Breast epithelium (tissue), 4 donors: ENCODE results near the gene PCP4L1. TPM values are rescaled to one million over a fixed set of nuclear protein-coding genes. Genes with fewer than 3 reads are reported as not detected.

Source experiments
- DNase-seq, 2 donors: peaks; one replicate each; pipeline ENCODE4 v3.0.0-alpha.2; 2019; ENCODE audit warnings: low spot score in 2 of 2
- H3K27ac ChIP-seq, 2 donors: fragments of 200-600 bp; sonication (generic) in 1 of 2; one replicate each; pipeline ENCODE4 v1.5.1; 2016 to 2019; ENCODE audit warnings: mild to moderate bottlenecking in 1 of 2
- H3K27me3 ChIP-seq, 2 donors: fragments of 200-600 bp; sonication (generic) in 1 of 2; one replicate each; pipeline versions ENCODE4 v1.5.1 to v1.6.0; 2017 to 2019; ENCODE audit warnings: control low read depth in 1 of 2, mild to moderate bottlenecking in 1 of 2
- H3K36me3 ChIP-seq: fragments of 200-600 bp; one replicate; pipeline ENCODE4 v1.5.1; 2019
- H3K4me1 ChIP-seq, 2 donors: fragments of 200-600 bp; sonication (generic); one replicate each; pipeline ENCODE4 v1.5.1; 2016 to 2019; ENCODE audit warnings: control low read depth in 1 of 2
- H3K4me3 ChIP-seq, 3 donors: fragments of 200-600 bp; sonication (generic); 1 replicate in 2 of 3; 2 replicates in 1 of 3; pipeline ENCODE4 v1.5.1; 2016 to 2019; ENCODE audit warnings: mild to moderate bottlenecking in 3 of 3, moderate library complexity in 2 of 3
- H3K9me3 ChIP-seq, 2 donors: fragments of 200-600 bp; sonication (generic) in 1 of 2; one replicate each; pipeline ENCODE4 v1.5.1; 2016 to 2019; ENCODE audit warnings: control low read depth in 1 of 2
- CTCF ChIP-seq, 3 donors: fragments of 450-650 bp; IDR thresholded peaks; one replicate each; pipeline ENCODE4 v1.5.1; 2016 to 2017; ENCODE audit warnings: antibody characterized with exemption in 3 of 3, mild to moderate bottlenecking in 3 of 3, moderate library complexity in 3 of 3
- POLR2A ChIP-seq: fragments of 450-650 bp; IDR thresholded peaks from one replicate; pipeline ENCODE4 v1.6.1; 2016; ENCODE audit warnings: antibody characterized with exemption, mild to moderate bottlenecking, moderate library complexity
- POLR2AphosphoS5 ChIP-seq, 3 donors: sonication (generic); formaldehyde crosslinking; IDR thresholded peaks; one replicate each; pipeline ENCODE4 v1.6.1; 2017; ENCODE audit warnings: antibody characterized with exemption in 3 of 3
- intact Hi-C: fragments of 100-400 bp; cut with DNase I; formaldehyde crosslinking; loops from one replicate; pipeline ENCODE4 v1.15.1; 2023; ENCODE audit warnings: low total_unique reads
- total RNA-seq, 3 donors: library from RNA; depleted of rRNA; stranded (reverse); fragments of >200 nt; gene quantifications; one replicate each; pipeline ENCODE4 v1.1.0, GENCODE V29; 2016

Gene PCP4L1
- total RNA-seq, 3 donors from 2014 or later, result 0.32 to 2.0 (median 0.73) TPM

- intact Hi-C loops, result loop anchor here (10.0 kb wide), 1 partner anchor 67 kb away; no protein-coding TSS in a partner anchor
- peaks cover 2 to 6% of the 10 kb centered on the region in 2 donors for H3K4me1 ChIP-seq
- no peaks in the 10 kb centered on the region for H3K27me3 ChIP-seq
- no peaks in the 10 kb centered on the region for H3K9me3 ChIP-seq
- no peaks in the 10 kb centered on the region for H3K36me3 ChIP-seq
- H3K4me3 ChIP-seq, result no peak overlapping the region
- TF ChIP-seq POLR2AphosphoS5 (IDR thresholded peaks at IDR 0.05) (no peak), POLR2A (no peak), CTCF (IDR thresholded peaks at IDR 0.05) (no peak)
- no peak for DNase-seq
- H3K27ac ChIP-seq, result no peak overlapping the region
Observed at GRCh38 chr1:161307892-161308638, 49.5 kb downstream of the PCP4L1 start.

GRCh38 chr1:161309868-161310267 is 51.3 kb downstream of the PCP4L1 start, which contains the start of gene MPZ:
TSS of gene MPZ (minus strand) at chr1:161309968. CDS start at chr1:161309905, 63 bp downstream.
- H3K9me3 ChIP-seq, result no peaks in the 10 kb centered on the region
- DNase-seq, result no peak
- no peaks in the 10 kb centered on the region for H3K27me3 ChIP-seq
- TF ChIP-seq CTCF (IDR thresholded peaks at IDR 0.05), result no peak
- TF ChIP-seq POLR2AphosphoS5 (IDR thresholded peaks at IDR 0.05), result no peak
- TF ChIP-seq POLR2A, result no peak
- H3K27ac ChIP-seq, result no peak within 1 kb of the TSS
- no peaks in the 10 kb centered on the region for H3K36me3 ChIP-seq
- no peak within 1 kb of the TSS for H3K4me3 ChIP-seq
- intact Hi-C loops, result loop anchor here (10.0 kb wide), 1 partner anchor 65 kb away; no protein-coding TSS in a partner anchor
- peaks cover 4 to 5% of the 10 kb centered on the region in 2 donors for H3K4me1 ChIP-seq

- no peaks in the 10 kb centered on the region for H3K27me3 ChIP-seq
- no peaks in the 10 kb centered on the region for H3K9me3 ChIP-seq
- TF ChIP-seq POLR2AphosphoS5 (IDR thresholded peaks at IDR 0.05), result no peak
- TF ChIP-seq CTCF (IDR thresholded peaks at IDR 0.05), result no peak
- no peak for TF ChIP-seq POLR2A
- H3K36me3 ChIP-seq, result no peaks in the 10 kb centered on the region
- intact Hi-C loops, result no loop called here
- no peak overlapping the region for H3K27ac ChIP-seq
- H3K4me1 ChIP-seq, result peaks cover 0 to 5% of the 10 kb centered on the region in 2 donors
- DNase-seq, result no peak
- no peak overlapping the region for H3K4me3 ChIP-seq
Observed at GRCh38 chr1:161311595-161312181, 53.1 kb downstream of the PCP4L1 start.

- no peaks in the 10 kb centered on the region for H3K9me3 ChIP-seq
- H3K27ac ChIP-seq, result peak overlapping the region; percentile 95 to 96
- H3K4me1 ChIP-seq, result peaks cover 0 to 5% of the 10 kb centered on the region in 2 donors
- no peak for TF ChIP-seq CTCF (IDR thresholded peaks at IDR 0.05)
- no peak for TF ChIP-seq POLR2A
- no peak for TF ChIP-seq POLR2AphosphoS5 (IDR thresholded peaks at IDR 0.05)
- no peaks in the 10 kb centered on the region for H3K36me3 ChIP-seq
- intact Hi-C loops, result no loop called here
- H3K27me3 ChIP-seq, result no peaks in the 10 kb centered on the region
- no peak for DNase-seq
- H3K4me3 ChIP-seq, result peak overlapping the region; percentile 84 to 89 (median 89)
Observed at GRCh38 chr1:161313554-161314200, 55.1 kb downstream of the PCP4L1 start.
